HEK293 (cell line): ENCODE measurements around the gene EIF4E1B.

ENCODE experiments used
- GLIS1 ChIP-seq: fragments of 450-650 bp; formaldehyde crosslinking; IDR thresholded peaks from 2 replicates; pipeline ENCODE4 v1.5.1; 2016; ENCODE audit warnings: missing biosample characterization, missing genetic modification characterization
- HOXA7 ChIP-seq: sonication (generic); formaldehyde crosslinking; IDR thresholded peaks from 2 replicates; pipeline ENCODE4 v1.8.1; 2022; ENCODE audit warnings: missing genetic modification reagents, borderline replicate concordance
- SCRT1 ChIP-seq: fragments of 450-650 bp; formaldehyde crosslinking; IDR thresholded peaks from 2 replicates; pipeline ENCODE4 v1.5.1; 2016; ENCODE audit warnings: missing biosample characterization, missing genetic modification characterization, borderline replicate concordance
- ZBTB44 ChIP-seq: fragments of 450-650 bp; IDR thresholded peaks from 2 replicates; pipeline ENCODE4 v1.5.1; 2018; ENCODE audit warnings: missing biosample characterization, mild to moderate bottlenecking, missing genetic modification characterization
- ZBTB49 ChIP-seq: fragments of 450-650 bp; formaldehyde crosslinking; IDR thresholded peaks from 2 replicates; pipeline ENCODE4 v1.5.1; 2016; ENCODE audit warnings: missing biosample characterization, missing genetic modification characterization, low read depth
- ZEB2 ChIP-seq: fragments of 450-650 bp; formaldehyde crosslinking; IDR thresholded peaks from 2 replicates; pipeline ENCODE4 v1.5.1; 2016; ENCODE audit warnings: missing biosample characterization, missing genetic modification characterization
- ZFP3 ChIP-seq: fragments of 450-650 bp; formaldehyde crosslinking; IDR thresholded peaks from 2 replicates; pipeline ENCODE4 v1.5.1; 2016; ENCODE audit warnings: low read depth, missing biosample characterization, missing genetic modification characterization
- ZNF580 ChIP-seq: fragments of 450-650 bp; formaldehyde crosslinking; IDR thresholded peaks from 2 replicates; pipeline ENCODE4 v1.5.1; 2016; ENCODE audit warnings: missing biosample characterization, missing genetic modification characterization
- ZNF585B ChIP-seq: fragments of 450-650 bp; formaldehyde crosslinking; IDR thresholded peaks from 2 replicates; pipeline ENCODE4 v1.5.1; 2016; ENCODE audit warnings: missing biosample characterization, missing genetic modification characterization
- ZNF704 ChIP-seq: fragments of 450-650 bp; formaldehyde crosslinking; IDR thresholded peaks from 2 replicates; pipeline ENCODE4 v1.5.1; 2016; ENCODE audit warnings: missing biosample characterization, missing genetic modification characterization
- TF ChIP-seq, protein P1 (sequence below): fragments of 450-650 bp; formaldehyde crosslinking; IDR thresholded peaks from 2 replicates; pipeline ENCODE4 v1.5.1; 2016; ENCODE audit warnings: missing biosample characterization, missing genetic modification characterization
- TF ChIP-seq, protein P2 (sequence below): sonication (generic); formaldehyde crosslinking; IDR thresholded peaks from 2 replicates; pipeline ENCODE4 v1.8.1; 2022; ENCODE audit warnings: mild to moderate bottlenecking, moderate library complexity, missing genetic modification reagents

GRCh38 chr5:176661676-176662075 is 31.2 kb downstream of the EIF4E1B start:
- TF ChIP-seq, protein P1, sequence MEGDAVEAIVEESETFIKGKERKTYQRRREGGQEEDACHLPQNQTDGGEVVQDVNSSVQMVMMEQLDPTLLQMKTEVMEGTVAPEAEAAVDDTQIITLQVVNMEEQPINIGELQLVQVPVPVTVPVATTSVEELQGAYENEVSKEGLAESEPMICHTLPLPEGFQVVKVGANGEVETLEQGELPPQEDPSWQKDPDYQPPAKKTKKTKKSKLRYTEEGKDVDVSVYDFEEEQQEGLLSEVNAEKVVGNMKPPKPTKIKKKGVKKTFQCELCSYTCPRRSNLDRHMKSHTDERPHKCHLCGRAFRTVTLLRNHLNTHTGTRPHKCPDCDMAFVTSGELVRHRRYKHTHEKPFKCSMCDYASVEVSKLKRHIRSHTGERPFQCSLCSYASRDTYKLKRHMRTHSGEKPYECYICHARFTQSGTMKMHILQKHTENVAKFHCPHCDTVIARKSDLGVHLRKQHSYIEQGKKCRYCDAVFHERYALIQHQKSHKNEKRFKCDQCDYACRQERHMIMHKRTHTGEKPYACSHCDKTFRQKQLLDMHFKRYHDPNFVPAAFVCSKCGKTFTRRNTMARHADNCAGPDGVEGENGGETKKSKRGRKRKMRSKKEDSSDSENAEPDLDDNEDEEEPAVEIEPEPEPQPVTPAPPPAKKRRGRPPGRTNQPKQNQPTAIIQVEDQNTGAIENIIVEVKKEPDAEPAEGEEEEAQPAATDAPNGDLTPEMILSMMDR = no peak
- TF ChIP-seq SCRT1 (tag by site-specific recombination) = no peak
- TF ChIP-seq HOXA7 (CRISPR knock-in tag) = no peak
- no peak for TF ChIP-seq ZBTB44 (tag by site-specific recombination)
- TF ChIP-seq ZNF585B (tag by site-specific recombination) = no peak
- TF ChIP-seq, protein P2, sequence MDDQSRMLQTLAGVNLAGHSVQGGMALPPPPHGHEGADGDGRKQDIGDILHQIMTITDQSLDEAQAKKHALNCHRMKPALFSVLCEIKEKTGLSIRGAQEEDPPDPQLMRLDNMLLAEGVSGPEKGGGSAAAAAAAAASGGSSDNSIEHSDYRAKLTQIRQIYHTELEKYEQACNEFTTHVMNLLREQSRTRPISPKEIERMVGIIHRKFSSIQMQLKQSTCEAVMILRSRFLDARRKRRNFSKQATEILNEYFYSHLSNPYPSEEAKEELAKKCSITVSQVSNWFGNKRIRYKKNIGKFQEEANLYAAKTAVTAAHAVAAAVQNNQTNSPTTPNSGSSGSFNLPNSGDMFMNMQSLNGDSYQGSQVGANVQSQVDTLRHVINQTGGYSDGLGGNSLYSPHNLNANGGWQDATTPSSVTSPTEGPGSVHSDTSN (CRISPR knock-in tag) = no peak
- no peak for TF ChIP-seq ZNF580 (tag by site-specific recombination)
- TF ChIP-seq GLIS1 (tag by site-specific recombination) = no peak
- no peak for TF ChIP-seq ZEB2 (tag by site-specific recombination)
- TF ChIP-seq ZFP3 (tag by site-specific recombination) = no peak
- no peak for TF ChIP-seq ZBTB49 (tag by site-specific recombination)
- TF ChIP-seq ZNF704 (tag by site-specific recombination) = no peak
